BLaER1 treated with 17β-estradiol and CSF1 and Interleukin-3, amounts not matched to agents 10 nM and 100 nM (cell line): ENCODE measurements around the gene PCDH15.

ENCODE experiments used
- H3K27ac ChIP-seq, 11 experiments: shearing (Covaris generic); formaldehyde crosslinking; 2 replicates each; pipeline ENCODE4 v1.8.1; 2022
- H3K27me3 ChIP-seq, 11 experiments: shearing (Covaris generic); formaldehyde crosslinking; 2 replicates each; pipeline ENCODE4 v1.8.1; 2022
- H3K36me3 ChIP-seq, 11 experiments: shearing (Covaris generic); formaldehyde crosslinking; 2 replicates each; pipeline ENCODE4 v1.8.1; 2022
- H3K4me1 ChIP-seq, 10 experiments: shearing (Covaris generic); formaldehyde crosslinking; 2 replicates each; pipeline ENCODE4 v1.8.1; 2022
- H3K4me2 ChIP-seq, 11 experiments: shearing (Covaris generic); formaldehyde crosslinking; 2 replicates each; pipeline ENCODE4 v1.8.1; 2022
- H3K4me3 ChIP-seq, 10 experiments: shearing (Covaris generic); formaldehyde crosslinking; 2 replicates each; pipeline ENCODE4 v1.8.1; 2022
- H3K9ac ChIP-seq, 11 experiments: shearing (Covaris generic); formaldehyde crosslinking; 2 replicates each; pipeline ENCODE4 v1.8.1; 2022
- H3K9me3 ChIP-seq, 11 experiments: shearing (Covaris generic); formaldehyde crosslinking; replicated peaks in 1 of 11; 2 replicates each; pipeline ENCODE4 v1.8.1; 2022
- H4K20me1 ChIP-seq, 11 experiments: shearing (Covaris generic); formaldehyde crosslinking; 2 replicates each; pipeline ENCODE4 v1.8.1; 2022
- Cebpa-rat ChIP-seq, 11 experiments: shearing (Covaris generic); IDR thresholded peaks; 2 replicates each; pipeline ENCODE4 v1.8.1; 2022

PCDH15 gene

GRCh38 chr10:54477738-54478137 is 323.3 kb downstream of the PCDH15 start:
- Histone ChIP-seq H3K9me3 (no peaks in the 10 kb centered on the region), H3K4me2 (no peak overlapping the region), H4K20me1 (no peaks in the 10 kb centered on the region), H3K36me3 (no peaks in the 10 kb centered on the region), H3K27ac (no peak overlapping the region), H3K4me3 (no peak overlapping the region), H3K27me3 (no peaks in the 10 kb centered on the region), H3K9ac (no peak overlapping the region), H3K4me1 (no peaks in the 10 kb centered on the region)
- TF ChIP-seq Cebpa-rat (IDR thresholded peaks at IDR 0.05): peak in 5 of 11 experiments; percentile 32 to 88 (median 60); a peak in 6 of 22 replicates

DNA sequence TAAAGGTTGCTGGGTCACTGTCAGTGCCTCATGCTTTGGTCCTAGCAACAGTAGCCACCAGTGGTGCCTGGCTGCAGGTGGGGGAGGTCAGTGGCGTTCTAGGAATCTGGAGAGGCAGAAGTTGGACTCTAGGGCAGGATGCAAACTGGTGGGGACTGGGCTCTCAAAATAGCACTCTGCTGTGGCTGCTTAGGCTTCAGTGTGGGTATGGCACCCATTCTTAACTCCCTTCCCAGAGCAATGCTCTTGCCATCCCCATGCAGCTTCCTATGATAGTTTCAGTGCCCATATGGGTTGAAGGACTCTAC is 330.8 kb downstream of the PCDH15 start:
- no peak overlapping the region for H3K27ac ChIP-seq
- no peak overlapping the region for H3K9ac ChIP-seq
- no peak overlapping the region for H3K4me3 ChIP-seq
- H4K20me1 ChIP-seq: no peaks in the 10 kb centered on the region
- no peaks in the 10 kb centered on the region for H3K27me3 ChIP-seq
- no peaks in the 10 kb centered on the region for H3K9me3 ChIP-seq
- no peaks in the 10 kb centered on the region for H3K36me3 ChIP-seq
- peak overlapping the region in 3 of 11 experiments; percentile 20 to 60 (median 32); a peak in 6 of 22 replicates for H3K4me2 ChIP-seq
- H3K4me1 ChIP-seq: peaks cover 0 to 6% (median 0%) of the 10 kb centered on the region in 10 experiments; a peak in 2 of 20 replicates
- no peak for TF ChIP-seq Cebpa-rat (IDR thresholded peaks at IDR 0.05)

GRCh38 chr10:54469587-54470323 is 331.3 kb downstream of the PCDH15 start:
- TF ChIP-seq Cebpa-rat (IDR thresholded peaks at IDR 0.05): no peak
- peaks cover 0 to 6% (median 0%) of the 10 kb centered on the region in 10 experiments; a peak in 2 of 20 replicates for H3K4me1 ChIP-seq
- no peaks in the 10 kb centered on the region for H4K20me1 ChIP-seq
- H3K9me3 ChIP-seq: no peaks in the 10 kb centered on the region
- no peak overlapping the region for H3K9ac ChIP-seq
- peak overlapping the region in 3 of 11 experiments; percentile 20 to 60 (median 32); a peak in 6 of 22 replicates for H3K4me2 ChIP-seq
- no peaks in the 10 kb centered on the region for H3K36me3 ChIP-seq
- no peak overlapping the region for H3K27ac ChIP-seq
- H3K27me3 ChIP-seq: no peaks in the 10 kb centered on the region
- no peak overlapping the region for H3K4me3 ChIP-seq

- Histone ChIP-seq H4K20me1 (no peaks in the 10 kb centered on the region), H3K9ac (no peak overlapping the region), H3K36me3 (no peaks in the 10 kb centered on the region), H3K27me3 (no peaks in the 10 kb centered on the region), H3K4me3 (no peak overlapping the region), H3K4me1 (0 out of 20 replicates have a peak, but pooled peaks cover 0 to 7% (median 0%) of the 10 kb centered on the region in 10 experiments), H3K27ac (no peak overlapping the region), H3K9me3 (peaks cover 0 to 37% (median 6%) of the 10 kb centered on the region in 11 experiments; a peak in 9 of 22 replicates), H3K4me2 (no peak overlapping the region)
- no peak for TF ChIP-seq Cebpa-rat (IDR thresholded peaks at IDR 0.05)
Measured at GRCh38 chr10:54454271-54454670, 346.8 kb downstream of the PCDH15 start.

DNA sequence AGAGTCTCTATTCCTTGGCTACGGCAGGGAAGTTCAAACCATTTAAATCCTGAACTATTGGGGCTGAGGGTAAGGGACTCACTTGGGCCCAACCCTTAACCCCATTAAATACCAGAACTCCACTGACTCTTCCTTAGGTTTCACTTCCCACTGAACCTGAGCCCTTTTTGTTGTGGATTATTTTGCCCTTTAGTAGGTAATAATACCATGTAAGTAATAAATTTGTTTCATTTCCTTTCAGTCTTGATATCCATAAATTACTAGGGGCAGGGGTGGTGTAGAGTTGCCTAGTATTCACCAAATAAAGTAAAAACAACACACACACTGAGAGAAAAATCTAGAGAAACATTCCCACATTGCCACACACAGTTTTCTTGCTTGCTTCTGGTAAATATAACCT is 352.0 kb downstream of the PCDH15 start:
- H3K27me3 ChIP-seq: no peaks in the 10 kb centered on the region
- H3K4me2 ChIP-seq: no peak overlapping the region
- TF ChIP-seq Cebpa-rat (IDR thresholded peaks at IDR 0.05): no peak
- no peaks in the 10 kb centered on the region for H3K36me3 ChIP-seq
- H3K9me3 ChIP-seq: peaks cover 0 to 5% (median 0%) of the 10 kb centered on the region in 11 experiments; a peak in 3 of 22 replicates
- H3K4me3 ChIP-seq: no peak overlapping the region
- no peak overlapping the region for H3K9ac ChIP-seq
- no peaks in the 10 kb centered on the region for H4K20me1 ChIP-seq
- H3K4me1 ChIP-seq: no peaks in the 10 kb centered on the region
- H3K27ac ChIP-seq: no peak overlapping the region

GRCh38 chr10:54444170-54444569 is 356.9 kb downstream of the PCDH15 start:
- no peaks in the 10 kb centered on the region for H4K20me1 ChIP-seq
- H3K4me1 ChIP-seq: no peaks in the 10 kb centered on the region
- H3K27me3 ChIP-seq: no peaks in the 10 kb centered on the region
- no peak overlapping the region for H3K4me3 ChIP-seq
- H3K9me3 ChIP-seq: no peaks in the 10 kb centered on the region
- H3K9ac ChIP-seq: no peak overlapping the region
- no peak overlapping the region for H3K27ac ChIP-seq
- H3K36me3 ChIP-seq: no peaks in the 10 kb centered on the region
- no peak for TF ChIP-seq Cebpa-rat (IDR thresholded peaks at IDR 0.05)
- no peak overlapping the region for H3K4me2 ChIP-seq

DNA sequence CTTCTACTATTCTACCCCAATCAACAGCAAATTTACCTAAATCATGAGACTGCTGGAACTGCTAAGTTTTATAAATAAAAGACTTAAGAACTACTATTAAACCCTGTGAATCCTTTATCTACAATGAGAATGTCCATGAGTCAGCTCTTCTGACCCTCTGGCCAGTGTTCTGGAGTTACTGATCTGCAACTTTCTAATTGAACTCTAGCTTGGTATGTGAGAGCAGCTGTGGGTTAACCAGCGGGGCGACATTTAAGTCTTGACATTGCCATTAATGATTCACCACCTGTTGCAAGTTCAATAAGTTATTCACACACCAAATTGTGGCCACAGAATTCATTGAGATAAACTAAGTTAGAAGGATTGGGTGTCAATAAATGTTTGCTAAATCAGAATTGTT is 359.8 kb downstream of the PCDH15 start:
- Histone ChIP-seq H3K4me2 (no peak overlapping the region), H3K36me3 (no peaks in the 10 kb centered on the region), H3K4me3 (no peak overlapping the region), H3K27ac (no peak overlapping the region), H3K27me3 (no peaks in the 10 kb centered on the region), H4K20me1 (no peaks in the 10 kb centered on the region), H3K9ac (no peak overlapping the region), H3K9me3 (no peaks in the 10 kb centered on the region), H3K4me1 (no peaks in the 10 kb centered on the region)
- no peak for TF ChIP-seq Cebpa-rat (IDR thresholded peaks at IDR 0.05)

DNA sequence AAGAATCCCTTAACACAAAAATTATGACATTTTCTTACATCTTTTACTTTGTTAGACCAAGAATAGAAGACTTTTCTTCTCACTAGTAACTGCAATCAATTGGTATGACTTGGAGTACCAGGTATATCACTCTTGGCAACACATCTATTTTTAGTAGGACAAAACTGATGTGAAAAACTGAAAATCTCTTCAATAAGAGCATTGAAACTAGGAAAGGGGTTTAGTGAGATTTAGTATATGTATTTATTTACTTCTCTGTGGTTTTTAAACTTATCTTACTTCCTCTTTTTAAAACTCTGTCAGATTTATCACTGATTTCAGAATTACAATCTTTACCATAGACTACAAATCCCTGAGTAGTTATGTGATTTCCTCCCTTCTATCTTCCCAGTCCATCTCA is 366.2 kb downstream of the PCDH15 start:
- Histone ChIP-seq H4K20me1 (no peaks in the 10 kb centered on the region), H3K36me3 (no peaks in the 10 kb centered on the region), H3K9me3 (no peaks in the 10 kb centered on the region; a peak in 1 of 22 replicates), H3K4me1 (peaks cover 0 to 12% (median 0%) of the 10 kb centered on the region in 10 experiments; a peak in 6 of 20 replicates), H3K27ac (no peak overlapping the region), H3K9ac (no peak overlapping the region), H3K4me2 (0 out of 22 replicates have a peak overlapping the region, but pooled peaks of 1 of the 11 experiments have one; percentile 12), H3K27me3 (no peaks in the 10 kb centered on the region), H3K4me3 (no peak overlapping the region)
- no peak for TF ChIP-seq Cebpa-rat (IDR thresholded peaks at IDR 0.05)

GRCh38 chr10:54415483-54415882 is 385.5 kb downstream of the PCDH15 start:
- Histone ChIP-seq H3K36me3 (no peaks in the 10 kb centered on the region), H3K4me1 (no peaks in the 10 kb centered on the region), H3K9ac (no peak overlapping the region), H3K4me2 (no peak overlapping the region), H3K27me3 (no peaks in the 10 kb centered on the region), H3K4me3 (no peak overlapping the region), H3K9me3 (no peaks in the 10 kb centered on the region), H3K27ac (no peak overlapping the region), H4K20me1 (no peaks in the 10 kb centered on the region)
- no peak for TF ChIP-seq Cebpa-rat (IDR thresholded peaks at IDR 0.05)

DNA sequence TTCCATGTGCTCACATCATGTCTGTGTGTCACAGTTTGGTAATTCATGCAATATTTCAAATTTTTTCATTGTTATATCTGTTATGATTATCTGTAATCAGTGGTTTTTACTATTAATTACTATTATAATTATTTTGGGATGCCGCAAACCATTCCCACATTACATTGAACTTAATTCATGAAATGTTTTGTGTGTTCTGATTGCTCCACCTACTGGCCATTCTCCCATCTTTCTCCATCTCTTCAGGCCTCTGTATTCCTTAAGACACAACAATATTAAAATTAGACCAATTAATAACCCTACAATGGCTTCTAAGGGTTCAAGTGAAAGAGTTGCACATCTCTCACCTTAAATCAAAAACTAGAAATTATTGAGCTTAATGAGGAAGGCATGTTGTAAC is 398.5 kb downstream of the PCDH15 start:
- TF ChIP-seq Cebpa-rat (IDR thresholded peaks at IDR 0.05): no peak
- H3K9ac ChIP-seq: no peak overlapping the region

More for the DNA sequence above, 398.5 kb downstream of the PCDH15 start:
- H3K9me3 ChIP-seq: no peaks in the 10 kb centered on the region
- H3K27ac ChIP-seq: no peak overlapping the region
- H3K4me3 ChIP-seq: no peak overlapping the region
- no peaks in the 10 kb centered on the region for H4K20me1 ChIP-seq
- H3K36me3 ChIP-seq: no peaks in the 10 kb centered on the region
- no peaks in the 10 kb centered on the region for H3K27me3 ChIP-seq
- peak overlapping the region in 1 of 11 experiments; percentile 13; a peak in 2 of 22 replicates for H3K4me2 ChIP-seq
- H3K4me1 ChIP-seq: peaks cover 0 to 7% (median 0%) of the 10 kb centered on the region in 10 experiments; a peak in 2 of 20 replicates
